ENCODE results near the gene FAAH.

Gene FAAH

GRCh38 chr1:46451948-46452930, 58.1 kb downstream of the FAAH start:
- DNase-seq: no peak

GRCh38 chr1:46452931-46453325, 58.8 kb downstream of the FAAH start:
- DNase-seq: no peak

- DNase-seq: no peak
Measured at GRCh38 chr1:46453449-46453848, 59.3 kb downstream of the FAAH start.

- DNase-seq: no peak
Measured at GRCh38 chr1:46455951-46456350, 61.8 kb downstream of the FAAH start.

GRCh38 chr1:46456411-46456963, 62.4 kb downstream of the FAAH start:
- no peak for DNase-seq

GRCh38 chr1:46457178-46457577, 63.1 kb downstream of the FAAH start:
- no peak for DNase-seq

- no peak for DNase-seq
Measured at GRCh38 chr1:46458190-46458589, 64.1 kb downstream of the FAAH start.

GRCh38 chr1:46458846-46459245, 64.7 kb downstream of the FAAH start:
- DNase-seq: no peak

- no peak for DNase-seq
Measured at GRCh38 chr1:46459315-46459714, 65.2 kb downstream of the FAAH start.

- DNase-seq: no peak
Measured at GRCh38 chr1:46461017-46461808, 67.1 kb downstream of the FAAH start.

- no peak for DNase-seq
Measured at GRCh38 chr1:46461809-46462448, 67.8 kb downstream of the FAAH start.

Data from activated CD4-positive, alpha-beta T cell treated with anti-CD3 and anti-CD28 coated beads for 1 hour (primary cell).